GM23248 (cell line): ENCODE measurements around the gene OR56A3. TPM values are rescaled to one million over a fixed set of nuclear protein-coding genes. Genes with fewer than 3 reads are reported as not detected.
A peak's percentile ranks its signal among the peaks of the same experiment; 100 is the strongest.

ENCODE experiments used
- DNase-seq: peaks from one replicate; pipeline ENCODE4 v3.0.0-alpha.2; 2015
- H2AFZ ChIP-seq: fragments of 200-600 bp; sonication (generic); 2 replicates; pipeline ENCODE4 v1.6.1; 2016; ENCODE audit warnings: antibody characterized with exemption
- H3F3A ChIP-seq: fragments of 200-600 bp; sonication (generic); 2 replicates; pipeline ENCODE4 v1.6.1; 2016; ENCODE audit warnings: mild to moderate bottlenecking, antibody characterized with exemption, mixed run types; ENCODE audit not compliant: insufficient read depth
- H3K27ac ChIP-seq: fragments of 200-600 bp; sonication (generic); 2 replicates; pipeline ENCODE4 v1.5.1; 2016; ENCODE audit warnings: mild to moderate bottlenecking
- H3K27me3 ChIP-seq: fragments of 200-600 bp; sonication (generic); replicated peaks from 2 replicates; pipeline ENCODE4 v1.6.1; 2016; ENCODE audit warnings: mild to moderate bottlenecking; ENCODE audit not compliant: insufficient read depth
- H3K36me3 ChIP-seq: fragments of 200-600 bp; sonication (generic); 2 replicates; pipeline ENCODE4 v1.6.1; 2016; ENCODE audit warnings: low read depth, mild to moderate bottlenecking
- H3K4me1 ChIP-seq: fragments of 200-600 bp; sonication (generic); 2 replicates; pipeline ENCODE4 v1.6.1; 2016; ENCODE audit warnings: mild to moderate bottlenecking; ENCODE audit not compliant: insufficient read depth
- H3K4me2 ChIP-seq: fragments of 200-600 bp; sonication (generic); one replicate; pipeline ENCODE4 v1.6.1; 2016; ENCODE audit warnings: mild to moderate bottlenecking; ENCODE audit not compliant: unreplicated experiment
- H3K4me3 ChIP-seq: fragments of 200-600 bp; sonication (generic); 2 replicates; pipeline ENCODE4 v1.5.1; 2016; ENCODE audit warnings: mild to moderate bottlenecking
- H3K79me2 ChIP-seq: fragments of 200-600 bp; sonication (generic); 2 replicates; pipeline ENCODE4 v1.6.1; 2016; ENCODE audit warnings: mild to moderate bottlenecking; ENCODE audit not compliant: insufficient read depth
- H3K9ac ChIP-seq: fragments of 200-600 bp; sonication (generic); 2 replicates; pipeline ENCODE4 v1.6.1; 2016; ENCODE audit warnings: mild to moderate bottlenecking
- H3K9me2 ChIP-seq: fragments of 200-600 bp; sonication (generic); 2 replicates; pipeline ENCODE4 v1.6.1; 2016; ENCODE audit warnings: mixed run types, mild to moderate bottlenecking, moderate library complexity; ENCODE audit not compliant: insufficient read depth
- H3K9me3 ChIP-seq: fragments of 200-600 bp; sonication (generic); one replicate; pipeline ENCODE4 v1.6.1; 2017; ENCODE audit warnings: low read depth
- H4K20me1 ChIP-seq: fragments of 200-600 bp; sonication (generic); 2 replicates; pipeline ENCODE4 v1.6.0; 2016; ENCODE audit not compliant: insufficient read depth
- EZH2 ChIP-seq: fragments of 200-600 bp; sonication (generic); IDR thresholded peaks from 2 replicates; pipeline ENCODE4 v1.6.1; 2018; ENCODE audit warnings: antibody characterized with exemption, mild to moderate bottlenecking; ENCODE audit not compliant: insufficient read depth, poor library complexity, severe bottlenecking
- EZH2phosphoT487 ChIP-seq: fragments of 200-600 bp; sonication (generic); IDR thresholded peaks from 2 replicates; pipeline ENCODE4 v1.6.1; 2018; ENCODE audit warnings: antibody characterized with exemption, moderate library complexity, mild to moderate bottlenecking, low read depth; ENCODE audit not compliant: insufficient read depth
- WGBS, 2 experiments: methylation state at CpG; one replicate each; pipeline ENCODE4 v1.1.6; 2015 to 2017; ENCODE audit warnings: low lambda C conversion rate in 2 of 2, low coverage in 1 of 2; ENCODE audit errors: missing lambda C conversion rate in 2 of 2; 5-methylcytosine and 5-hydroxymethylcytosine counted together
- in situ Hi-C: fragments of 300-500 bp; cut with MboI; formaldehyde crosslinking; loops from 2 replicates; pipeline ENCODE4 v1.15.0; 2020
- polyA plus RNA-seq: library from polyadenylated mRNA; unstranded; fragments of >200 nt; fragmentation: Nextera tagmentation; extraction: Ambion mirVana; gene quantifications from 2 replicates; pipeline ENCODE4 v1.2.1, GENCODE V29; 2016
- total RNA-seq: library from RNA; depleted of rRNA; stranded (reverse); fragments of >200 nt; shearing (Covaris generic); gene quantifications from 2 replicates; pipeline ENCODE4 v1.2.3, GENCODE V29; 2014

OR56A3 gene
- total and polyA plus RNA-seq, 2 experiments from 2014 or later = not detected

GRCh38 chr11:5966958-5967357 lies 24.9 kb downstream of the OR56A3 start:
- no peaks in the 10 kb centered on the region for H3F3A ChIP-seq
- DNase-seq = no peak
- H3K4me1 ChIP-seq = no peaks in the 10 kb centered on the region
- no peaks in the 10 kb centered on the region for H3K36me3 ChIP-seq
- H3K9ac ChIP-seq = no peak overlapping the region
- no peaks in the 10 kb centered on the region for H3K27me3 ChIP-seq
- in situ Hi-C loops = no loop called here
- no peak for TF ChIP-seq EZH2
- no peak for TF ChIP-seq EZH2phosphoT487
- no peaks in the 10 kb centered on the region for H3K79me2 ChIP-seq
- 6 to 10% methylated on average over 2 of the region's 2 CpGs for WGBS, 2 experiments
- H4K20me1 ChIP-seq = no peaks in the 10 kb centered on the region
- H2AFZ ChIP-seq = no peak overlapping the region
- H3K9me3 ChIP-seq = no peaks in the 10 kb centered on the region
- H3K4me2 ChIP-seq = no peak overlapping the region
- H3K4me3 ChIP-seq = no peak overlapping the region
- H3K27ac ChIP-seq = no peak overlapping the region
- H3K9me2 ChIP-seq = no peaks in the 10 kb centered on the region

GRCh38 chr11:5967708-5968107 lies 25.7 kb downstream of the OR56A3 start:
- Histone ChIP-seq H4K20me1 (no peaks in the 10 kb centered on the region), H3K4me3 (no peak overlapping the region), H3K79me2 (no peaks in the 10 kb centered on the region), H3K4me1 (no peaks in the 10 kb centered on the region), H3K27ac (no peak overlapping the region), H3K9me3 (no peaks in the 10 kb centered on the region), H3K9me2 (no peaks in the 10 kb centered on the region), H3K36me3 (no peaks in the 10 kb centered on the region), H3K4me2 (no peak overlapping the region), H2AFZ (no peak overlapping the region), H3K9ac (no peak overlapping the region), H3F3A (no peaks in the 10 kb centered on the region), H3K27me3 (no peaks in the 10 kb centered on the region)
- TF ChIP-seq EZH2phosphoT487 = no peak
- no peak for TF ChIP-seq EZH2
- DNase-seq = peak; percentile 4
- 11 to 21% methylated on average over 3 of the region's 3 CpGs for WGBS, 2 experiments
- in situ Hi-C loops = no loop called here

- Histone ChIP-seq H3K9me3 (no peaks in the 10 kb centered on the region), H3K4me2 (no peak within 1 kb of the TSS), H3K9me2 (no peaks in the 10 kb centered on the region), H3K36me3 (no peaks in the 10 kb centered on the region), H3K79me2 (no peaks in the 10 kb centered on the region), H3K27ac (no peak within 1 kb of the TSS), H3F3A (no peaks in the 10 kb centered on the region), H2AFZ (no peak within 1 kb of the TSS), H4K20me1 (no peaks in the 10 kb centered on the region), H3K4me3 (no peak within 1 kb of the TSS), H3K4me1 (no peaks in the 10 kb centered on the region), H3K9ac (no peak within 1 kb of the TSS), H3K27me3 (no peaks in the 10 kb centered on the region)
- in situ Hi-C loops = no loop called here
- no peak for DNase-seq
- TF ChIP-seq EZH2phosphoT487 (no peak), EZH2 (no peak)
Measured at GRCh38 chr11:5968394-5968793, 26.3 kb downstream of the OR56A3 start, which contains the start of gene OR56A5. OR56A5 (minus strand) TSS chr11:5968494; CDS start chr11:5968494, 0 bp downstream.

- Histone ChIP-seq H3K27me3 (no peaks in the 10 kb centered on the region), H3K4me3 (no peak overlapping the region), H3K9me3 (no peaks in the 10 kb centered on the region), H3K4me1 (no peaks in the 10 kb centered on the region), H2AFZ (no peak overlapping the region), H3K9ac (no peak overlapping the region), H3K4me2 (no peak overlapping the region), H3K9me2 (no peaks in the 10 kb centered on the region), H4K20me1 (no peaks in the 10 kb centered on the region), H3K27ac (no peak overlapping the region), H3K79me2 (no peaks in the 10 kb centered on the region), H3F3A (no peaks in the 10 kb centered on the region), H3K36me3 (no peaks in the 10 kb centered on the region)
- no peak for DNase-seq
- in situ Hi-C loops = no loop called here
- WGBS, 2 experiments = 11 to 17% methylated on average over 1 of the region's 1 CpG
- TF ChIP-seq EZH2phosphoT487 (no peak), EZH2 (no peak)
Measured at GRCh38 chr11:5973530-5973929, 31.5 kb downstream of the OR56A3 start.

- Histone ChIP-seq H3K79me2 (no peaks in the 10 kb centered on the region), H3K4me2 (no peak overlapping the region), H3K9me2 (no peaks in the 10 kb centered on the region), H3K27ac (no peak overlapping the region), H3K27me3 (no peaks in the 10 kb centered on the region), H2AFZ (no peak overlapping the region), H3K4me3 (no peak overlapping the region), H4K20me1 (no peaks in the 10 kb centered on the region), H3K9me3 (no peaks in the 10 kb centered on the region), H3K36me3 (no peaks in the 10 kb centered on the region), H3K4me1 (no peaks in the 10 kb centered on the region), H3K9ac (no peak overlapping the region), H3F3A (no peaks in the 10 kb centered on the region)
- TF ChIP-seq EZH2phosphoT487 (no peak), EZH2 (no peak)
- in situ Hi-C loops = no loop called here
- no peak for DNase-seq
- WGBS, 2 experiments = 0 to 4% methylated on average over 1 of the region's 1 CpG
Measured at GRCh38 chr11:5983443-5983842, 41.4 kb downstream of the OR56A3 start.
